ENCODE measurements around the gene GRIA2. TPM values are rescaled to one million over a fixed set of nuclear protein-coding genes. Genes with fewer than 3 reads are reported as not detected.

Gene GRIA2
- total RNA-seq, 1 donor: not detected

DNA sequence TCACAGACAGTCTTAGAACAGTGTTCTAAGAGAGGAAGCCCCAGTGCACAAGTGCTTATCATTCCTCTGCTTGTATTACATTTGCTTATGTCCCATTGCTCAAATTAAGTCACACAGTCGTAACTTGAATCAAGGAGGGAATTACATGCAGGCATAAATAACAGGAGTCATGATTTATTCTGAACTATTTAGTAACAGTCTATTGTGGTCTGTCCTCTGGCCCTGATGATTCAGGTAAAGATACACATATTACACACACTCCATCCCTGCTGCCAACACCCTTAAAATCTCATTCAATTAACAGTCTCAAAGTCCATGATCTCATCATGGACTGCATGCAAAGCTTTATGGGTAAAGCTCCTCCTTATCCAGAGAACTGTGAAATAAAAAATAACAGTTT is 60.1 kb downstream of the GRIA2 start:
- TF ChIP-seq, protein P1, sequence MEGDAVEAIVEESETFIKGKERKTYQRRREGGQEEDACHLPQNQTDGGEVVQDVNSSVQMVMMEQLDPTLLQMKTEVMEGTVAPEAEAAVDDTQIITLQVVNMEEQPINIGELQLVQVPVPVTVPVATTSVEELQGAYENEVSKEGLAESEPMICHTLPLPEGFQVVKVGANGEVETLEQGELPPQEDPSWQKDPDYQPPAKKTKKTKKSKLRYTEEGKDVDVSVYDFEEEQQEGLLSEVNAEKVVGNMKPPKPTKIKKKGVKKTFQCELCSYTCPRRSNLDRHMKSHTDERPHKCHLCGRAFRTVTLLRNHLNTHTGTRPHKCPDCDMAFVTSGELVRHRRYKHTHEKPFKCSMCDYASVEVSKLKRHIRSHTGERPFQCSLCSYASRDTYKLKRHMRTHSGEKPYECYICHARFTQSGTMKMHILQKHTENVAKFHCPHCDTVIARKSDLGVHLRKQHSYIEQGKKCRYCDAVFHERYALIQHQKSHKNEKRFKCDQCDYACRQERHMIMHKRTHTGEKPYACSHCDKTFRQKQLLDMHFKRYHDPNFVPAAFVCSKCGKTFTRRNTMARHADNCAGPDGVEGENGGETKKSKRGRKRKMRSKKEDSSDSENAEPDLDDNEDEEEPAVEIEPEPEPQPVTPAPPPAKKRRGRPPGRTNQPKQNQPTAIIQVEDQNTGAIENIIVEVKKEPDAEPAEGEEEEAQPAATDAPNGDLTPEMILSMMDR (IDR thresholded peaks at IDR 0.05; ENCODE audit: insufficient read depth, low read length): no peak
- DNase-seq (ENCODE audit: low read depth): no peak
- H3K4me3 ChIP-seq (ENCODE audit: low read depth, low read length): no peak overlapping the region

DNA sequence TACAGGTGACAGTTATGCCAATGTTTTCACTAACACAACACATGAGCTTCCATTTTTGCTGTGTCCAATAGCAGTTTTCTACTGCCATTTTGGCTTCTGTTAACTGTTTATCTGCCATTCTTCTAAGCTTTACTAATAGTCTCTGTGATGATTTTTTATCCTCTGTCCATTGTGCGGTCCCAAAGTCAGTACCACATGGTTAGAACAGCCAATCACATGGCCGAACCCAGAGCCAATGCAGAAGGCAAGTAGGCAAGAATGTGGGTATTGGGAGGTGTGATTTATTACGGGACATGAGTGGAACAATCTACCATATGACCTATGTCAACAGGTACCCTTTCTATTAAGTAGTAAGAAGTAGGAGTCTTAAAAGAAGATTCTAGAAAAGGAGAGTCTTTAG is 61.5 kb downstream of the GRIA2 start:
- no peak overlapping the region for H3K4me3 ChIP-seq (ENCODE audit: low read depth, low read length)
- TF ChIP-seq, protein P1 (IDR thresholded peaks at IDR 0.05; ENCODE audit: insufficient read depth, low read length): no peak
- no peak for DNase-seq (ENCODE audit: low read depth)

DNA sequence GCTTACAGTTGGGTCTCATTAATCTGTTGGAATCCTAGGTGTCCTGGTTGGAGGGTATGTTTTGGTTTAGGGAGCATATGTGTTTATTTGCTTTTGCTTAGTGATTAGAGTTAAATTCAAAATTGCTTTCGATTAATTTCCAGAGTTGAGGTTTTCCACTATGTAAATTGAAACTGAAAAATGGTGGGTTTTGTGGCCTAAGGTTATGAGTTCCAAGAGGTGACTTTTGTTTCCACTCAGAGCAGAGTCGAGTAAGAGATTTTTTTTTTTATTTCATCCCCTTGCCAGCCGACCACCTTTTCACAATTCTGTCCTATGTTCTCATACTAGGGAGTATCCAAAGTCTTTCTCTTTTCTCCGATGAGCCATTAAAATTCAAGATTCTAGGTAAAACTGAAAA is 66.9 kb downstream of the GRIA2 start:
- H3K4me3 ChIP-seq (ENCODE audit: low read depth, low read length): no peak overlapping the region
- TF ChIP-seq, protein P1 (IDR thresholded peaks at IDR 0.05; ENCODE audit: insufficient read depth, low read length): no peak
- no peak for DNase-seq (ENCODE audit: low read depth)

DNA sequence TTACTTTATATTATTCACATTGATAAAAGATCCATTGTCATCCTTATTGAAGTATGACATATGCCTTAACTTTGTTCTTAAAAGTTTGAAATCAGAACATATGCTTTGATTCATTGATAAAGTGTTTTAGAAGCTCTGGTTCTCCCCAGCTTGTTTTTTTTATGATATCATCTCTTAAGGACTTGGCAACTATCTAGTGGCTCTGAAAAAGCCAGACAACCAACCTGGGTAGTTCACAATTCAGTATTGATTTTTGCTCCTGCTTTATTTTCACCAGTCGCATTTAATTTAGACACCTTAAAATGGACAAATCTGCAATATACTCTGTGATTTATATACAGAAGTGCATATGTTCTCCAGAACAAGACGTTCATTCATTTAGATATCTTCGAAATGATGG is 70.1 kb downstream of the GRIA2 start:
- DNase-seq (ENCODE audit: low read depth): no peak
- TF ChIP-seq, protein P1 (IDR thresholded peaks at IDR 0.05; ENCODE audit: insufficient read depth, low read length): no peak
- no peak overlapping the region for H3K4me3 ChIP-seq (ENCODE audit: low read depth, low read length)

DNA sequence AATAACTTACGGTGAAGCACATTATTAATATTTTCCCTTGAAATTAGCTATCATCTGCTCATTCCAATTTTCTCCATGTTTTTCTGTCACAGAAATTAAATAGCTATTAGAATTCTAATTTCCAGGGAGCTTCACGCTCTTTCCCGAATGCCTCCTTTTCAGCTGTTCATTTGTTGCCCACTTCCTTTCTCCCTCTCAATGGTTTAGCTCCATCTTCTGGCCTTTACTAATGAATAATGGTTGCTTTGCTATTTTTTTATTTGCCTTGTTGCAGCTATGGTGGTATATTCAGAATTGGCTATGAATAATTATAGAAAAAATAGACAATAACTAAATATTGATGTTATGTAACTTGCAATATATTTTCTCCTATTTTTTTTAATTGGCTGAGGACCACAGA is 70.5 kb downstream of the GRIA2 start:
- TF ChIP-seq, protein P1 (IDR thresholded peaks at IDR 0.05; ENCODE audit: insufficient read depth, low read length): no peak
- DNase-seq (ENCODE audit: low read depth): no peak
- no peak overlapping the region for H3K4me3 ChIP-seq (ENCODE audit: low read depth, low read length)

DNA sequence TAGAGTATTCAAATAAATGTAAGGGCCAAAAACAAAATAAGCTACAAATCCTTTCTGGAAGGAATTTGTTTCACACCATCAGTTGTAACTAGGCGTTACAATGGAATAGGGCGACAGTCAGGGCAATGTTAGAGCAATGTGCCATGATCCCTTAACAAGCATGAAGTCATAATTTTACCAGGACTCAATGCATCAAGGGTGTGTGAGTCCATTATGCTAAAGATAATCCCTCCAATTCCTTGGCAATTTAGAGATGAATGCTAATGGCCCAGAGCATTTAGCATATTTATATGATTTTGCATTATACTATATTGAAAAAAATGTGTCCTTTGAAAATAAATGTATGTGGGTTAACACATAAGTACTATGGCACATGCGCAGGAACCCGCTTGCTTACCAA is 73.1 kb downstream of the GRIA2 start:
- no peak for DNase-seq (ENCODE audit: low read depth)
- no peak overlapping the region for H3K4me3 ChIP-seq (ENCODE audit: low read depth, low read length)
- TF ChIP-seq, protein P1 (IDR thresholded peaks at IDR 0.05; ENCODE audit: insufficient read depth, low read length): no peak

DNA sequence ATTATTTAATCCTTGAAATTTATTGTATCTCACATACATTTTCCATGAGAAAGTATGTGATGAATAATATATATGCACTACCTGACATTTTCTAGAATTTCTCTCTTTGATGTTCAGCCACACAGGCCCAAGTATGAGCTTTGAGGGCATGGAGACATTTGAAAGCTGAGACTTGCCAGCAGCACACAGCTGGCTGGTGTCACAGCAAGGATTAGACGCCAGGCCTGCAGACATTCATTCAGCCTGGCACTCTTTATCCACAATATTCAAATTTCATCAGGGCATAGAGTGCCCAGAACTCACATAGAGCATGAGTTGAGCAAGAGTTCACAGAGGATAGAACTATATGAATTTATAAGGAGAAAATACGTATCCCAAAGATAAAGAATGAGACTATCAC is 74.0 kb downstream of the GRIA2 start:
- H3K4me3 ChIP-seq (ENCODE audit: low read depth, low read length): no peak overlapping the region
- DNase-seq (ENCODE audit: low read depth): no peak
- TF ChIP-seq, protein P1 (IDR thresholded peaks at IDR 0.05; ENCODE audit: insufficient read depth, low read length): no peak

Data from fibroblast of the aortic adventitia (primary cell).